HepG2 (cell line): ENCODE data around the gene NOL8. TPM values are rescaled to one million over a fixed set of nuclear protein-coding genes. Genes with fewer than 3 reads are reported as not detected.

ENCODE experiments used
- ATAC-seq: fragments of 200-7000 bp; cut with Tn5 transposase; 3 replicates; pipeline ENCODE4 v1.9.1; 2020; ENCODE audit warnings: mild to moderate bottlenecking, moderate library complexity
- BruUV-seq: library from RNA; stranded (reverse); fragments of 400-500 nt; replicated peaks from 2 replicates; lab custom pipeline; 2021; lab: Mats Ljungman, UMichigan
- CTCF ChIA-PET: fragments of 300-600 bp; formaldehyde crosslinking; extraction: SDS; loops from one replicate; lab custom pipeline; 2021; ENCODE audit warnings: low total read pairs, inconsistent platforms, low intra/inter-chr PET ratio; lab: Yijun Ruan, JAX
- POLR2A ChIA-PET: fragments of 350-600 bp; sonication (Branson Sonifier 250); formaldehyde crosslinking; loops from one replicate; lab custom pipeline; 2020; ENCODE audit warnings: antibody characterized with exemption, inconsistent platforms; lab: Yijun Ruan, JAX
- DNase-seq: peaks from one replicate; pipeline ENCODE4 v3.0.0-alpha.2; 2015; ENCODE audit warnings: low spot score
- FAIRE-seq: peaks from 3 replicates; lab custom pipeline; 2011; peaks lifted over from hg19 to GRCh38; lab: Jason Lieb, UNC
- H2AFZ ChIP-seq: one replicate; pipeline ENCODE4 v1.6.1; 2011; ENCODE audit warnings: low read length, inconsistent platforms
- H3K27ac ChIP-seq: fragments of 300-600 bp; 3 replicates; pipeline ENCODE4 v1.8.0; 2011; ENCODE audit warnings: mixed run types, mild to moderate bottlenecking, mixed read lengths, low read length, inconsistent platforms; ENCODE audit not compliant: insufficient read depth; ENCODE audit errors: extremely low read length
- H3K27me3 ChIP-seq, 2 experiments: fragments of 200-600 bp in 1 of 2; 2 replicates in 1 of 2; 3 replicates in 1 of 2; pipeline versions ENCODE4 v1.6.0 to v1.8.0; 2011; ENCODE audit warnings: low read length in 2 of 2, mild to moderate bottlenecking in 2 of 2, moderate library complexity in 2 of 2, inconsistent platforms in 1 of 2; ENCODE audit not compliant: insufficient read depth in 2 of 2, control insufficient read depth in 1 of 2
- H3K36me3 ChIP-seq, 2 experiments: fragments of 200-600 bp in 1 of 2; replicated peaks in 1 of 2; 2 replicates in 1 of 2; 3 replicates in 1 of 2; pipeline versions ENCODE4 v1.5.1 to v1.8.0; 2011; ENCODE audit warnings: low read length in 2 of 2, inconsistent platforms in 1 of 2; ENCODE audit not compliant: insufficient read depth in 2 of 2, control insufficient read depth in 1 of 2
- H3K4me1 ChIP-seq: 2 replicates; pipeline ENCODE4 v1.5.1; 2012; ENCODE audit warnings: low read length, inconsistent platforms; ENCODE audit not compliant: insufficient read depth
- H3K4me2 ChIP-seq: 2 replicates; pipeline ENCODE4 v1.6.0; 2011; ENCODE audit warnings: low read depth, low read length, inconsistent platforms
- H3K4me3 ChIP-seq, 3 experiments: fragments of 200-600 bp in 1 of 3; sonication (generic), shearing (Covaris generic) in 1 of 3; replicated peaks in 1 of 3; 2 replicates each; pipeline ENCODE4 v1.5.1; 2011 to 2016; ENCODE audit warnings: low read length in 3 of 3, inconsistent platforms in 2 of 3, low read depth in 2 of 3, mild to moderate bottlenecking in 2 of 3, control low read depth in 1 of 3, mixed read lengths in 1 of 3; ENCODE audit not compliant: insufficient read depth in 1 of 3
- H3K79me2 ChIP-seq: one replicate; pipeline ENCODE4 v1.6.1; 2011; ENCODE audit warnings: low read length, inconsistent platforms; ENCODE audit not compliant: insufficient read depth
- H3K9ac ChIP-seq: 2 replicates; pipeline ENCODE4 v1.6.0; 2011; ENCODE audit warnings: mild to moderate bottlenecking, low read depth, low read length, inconsistent platforms; ENCODE audit not compliant: insufficient read depth
- H3K9me3 ChIP-seq: 2 replicates; pipeline ENCODE4 v1.5.1; 2012; ENCODE audit warnings: mild to moderate bottlenecking, low read length
- H4K20me1 ChIP-seq: 2 replicates; pipeline ENCODE4 v1.6.0; 2011; ENCODE audit warnings: inconsistent platforms, mild to moderate bottlenecking, low read length, moderate library complexity; ENCODE audit not compliant: insufficient read depth
- FOXA3 ChIP-seq: IDR thresholded peaks from 2 replicates; pipeline ENCODE4 v1.6.1; 2016; ENCODE audit warnings: missing genetic modification reagents, missing compliant biosample characterization
- GABPA ChIP-seq, 2 experiments: IDR thresholded peaks; 2 replicates each; pipeline ENCODE4 v1.6.1; 2011 to 2016; ENCODE audit warnings: low read depth in 2 of 2, low read length in 1 of 2, missing biosample characterization in 1 of 2, missing genetic modification characterization in 1 of 2
- MTF2 ChIP-seq: sonication (generic); formaldehyde crosslinking; IDR thresholded peaks from 2 replicates; pipeline ENCODE4 v1.5.0; 2020; ENCODE audit warnings: missing genetic modification reagents, borderline replicate concordance
- PHF5A ChIP-seq: IDR thresholded peaks from one replicate; pipeline ENCODE4 v1.6.1; 2018; ENCODE audit warnings: low read depth, missing genetic modification reagents; ENCODE audit not compliant: unreplicated experiment
- POLR2A ChIP-seq, 2 experiments: IDR thresholded peaks; 2 replicates each; pipeline ENCODE4 v1.6.1; 2011; ENCODE audit warnings: low read depth in 2 of 2, low read length in 2 of 2, mild to moderate bottlenecking in 1 of 2, moderate library complexity in 1 of 2; ENCODE audit not compliant: insufficient read depth in 1 of 2
- SCMH1 ChIP-seq: sonication (generic); formaldehyde crosslinking; IDR thresholded peaks from 2 replicates; pipeline ENCODE4 v1.9.0; 2021; ENCODE audit warnings: missing genetic modification reagents, mild to moderate bottlenecking, borderline replicate concordance
- TEAD2 ChIP-seq: sonication (generic); formaldehyde crosslinking; IDR thresholded peaks from 2 replicates; pipeline ENCODE4 v1.9.0; 2021; ENCODE audit warnings: missing genetic modification reagents
- ZC3H13 ChIP-seq: sonication (generic); formaldehyde crosslinking; IDR thresholded peaks from 2 replicates; pipeline ENCODE4 v1.8.1; 2023; ENCODE audit warnings: mild to moderate bottlenecking, missing genetic modification reagents, moderate library complexity
- ZSCAN20 ChIP-seq: sonication (generic); formaldehyde crosslinking; IDR thresholded peaks from 2 replicates; pipeline ENCODE4 v1.4.0; 2020; ENCODE audit warnings: missing genetic modification reagents, mild to moderate bottlenecking, borderline replicate concordance
- WGBS: methylation state at CpG from one replicate; pipeline ENCODE4 v1.1.6; 2017; ENCODE audit warnings: low lambda C conversion rate; 5-methylcytosine and 5-hydroxymethylcytosine counted together
- in situ Hi-C: cut with HindIII; loops from 2 replicates; pipeline ENCODE4 v1.10.0; 2017; ENCODE audit warnings: low pct_unique_long_range_greater_than_20kb; ENCODE audit not compliant: extremely low pct_ligation_motif_present
- intact Hi-C: fragments of 100-400 bp; cut with micrococcal nuclease; formaldehyde crosslinking; loops from one replicate; pipeline ENCODE4 v1.10.0; 2022; ENCODE audit not compliant: unreplicated experiment
- polyA plus RNA-seq, 8 experiments: library from polyadenylated mRNA; depleted of rRNA in 3 of 8; stranded (reverse) in 7 of 8; unstranded in 1 of 8; fragments of >200 nt; fragmentation: Illumina TruSeq in 4 of 8; extraction: Trizol in 4 of 8; gene quantifications; 2 replicates each; pipeline versions ENCODE4 v1.2.1 to v1.2.3, GENCODE V29; 2011 to 2016; ENCODE audit warnings: low read depth in 4 of 8, missing spikeins in 1 of 8, mixed read lengths in 1 of 8; ENCODE audit not compliant: insufficient read depth in 1 of 8
- total RNA-seq, 5 experiments: library from RNA; depleted of rRNA; stranded (reverse); fragments of >200 nt; fragmentation: Illumina TruSeq; extraction: Trizol; gene quantifications; 2 replicates each; pipeline ENCODE4 v1.2.3, GENCODE V29; 2016; ENCODE audit warnings: low read depth in 1 of 5
- TF ChIP-seq, protein P1 (sequence below), 2 experiments: sonication (generic) in 1 of 2; formaldehyde crosslinking in 1 of 2; IDR thresholded peaks; 2 replicates each; pipeline versions ENCODE4 v1.4.0 to v1.6.1; 2018 to 2020; ENCODE audit warnings: missing genetic modification reagents in 2 of 2, borderline replicate concordance in 1 of 2, low read depth in 1 of 2, mild to moderate bottlenecking in 1 of 2, missing biosample characterization in 1 of 2
- TF ChIP-seq, protein P2 (sequence below): sonication (generic); formaldehyde crosslinking; IDR thresholded peaks from 2 replicates; pipeline ENCODE4 v1.4.0; 2020; ENCODE audit warnings: missing genetic modification reagents, mild to moderate bottlenecking, borderline replicate concordance

Gene NOL8
- total and polyA plus RNA-seq, 2 of the 13 experiments (the other 11 are each of a cell fraction or from before 2014, with no cell fraction given), result 12.8 to 36.3 TPM

DNA sequence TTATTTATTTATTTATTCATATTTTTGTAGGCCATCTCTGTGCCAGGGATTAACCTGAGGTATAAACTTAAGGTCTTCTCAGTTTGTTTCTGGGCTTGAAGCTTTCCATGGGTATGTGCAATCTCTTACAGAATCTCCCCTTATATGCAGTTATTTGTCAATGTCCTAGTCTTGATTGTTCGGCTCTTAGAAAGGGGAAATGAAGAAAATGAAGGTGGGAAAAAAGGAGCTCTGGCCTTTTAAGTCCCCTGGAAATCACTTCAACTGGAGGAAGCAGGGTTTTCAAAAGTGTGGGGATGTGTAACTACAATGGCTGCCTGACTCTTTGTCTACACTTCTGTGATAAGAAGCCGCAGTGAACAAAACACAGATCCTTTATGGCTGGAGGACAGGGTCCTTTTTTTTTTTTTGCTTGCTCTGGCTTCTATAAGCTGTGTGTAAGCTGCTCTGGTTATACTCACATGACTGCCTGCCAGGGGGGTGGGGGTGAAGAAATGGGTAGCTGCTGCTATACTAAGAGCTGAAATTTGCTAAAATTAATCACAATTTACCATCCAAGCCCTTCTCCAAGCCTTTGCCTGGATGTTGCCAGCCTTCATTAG is 34.3 kb upstream of the NOL8 start (continued):
- TF ChIP-seq ZSCAN20 (CRISPR knock-in tag) (no peak), TEAD2 (no peak)

DNA sequence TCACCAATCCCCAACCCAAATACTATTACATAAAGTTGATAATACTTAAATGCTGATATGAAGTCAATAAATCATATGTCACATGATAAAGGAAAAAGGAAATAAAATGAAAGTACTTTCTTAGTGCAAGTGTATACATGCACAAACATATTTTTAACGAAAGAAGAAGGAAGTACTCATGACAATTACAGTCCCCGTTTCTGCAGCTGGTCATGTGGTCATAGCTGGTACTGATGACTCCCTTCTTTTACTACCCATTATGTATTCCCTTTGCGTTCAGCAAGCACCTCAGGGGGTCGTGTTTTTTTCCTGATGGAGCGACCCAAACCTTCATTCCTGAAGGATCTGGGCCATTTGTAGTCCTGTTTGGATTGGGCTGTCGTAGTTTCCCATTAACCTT is 27.9 kb upstream of the NOL8 start:
- Histone ChIP-seq H3K27ac (no peak overlapping the region), H3K9ac (no peak overlapping the region), H3K79me2 (no peaks in the 10 kb centered on the region), H3K9me3 (0 out of 2 replicates have a peak, but pooled peaks cover 6% of the 10 kb centered on the region)
- POLR2A ChIA-PET, result no interaction called here
- in situ Hi-C loops, result no loop called here
- TF ChIP-seq, protein P1, sequence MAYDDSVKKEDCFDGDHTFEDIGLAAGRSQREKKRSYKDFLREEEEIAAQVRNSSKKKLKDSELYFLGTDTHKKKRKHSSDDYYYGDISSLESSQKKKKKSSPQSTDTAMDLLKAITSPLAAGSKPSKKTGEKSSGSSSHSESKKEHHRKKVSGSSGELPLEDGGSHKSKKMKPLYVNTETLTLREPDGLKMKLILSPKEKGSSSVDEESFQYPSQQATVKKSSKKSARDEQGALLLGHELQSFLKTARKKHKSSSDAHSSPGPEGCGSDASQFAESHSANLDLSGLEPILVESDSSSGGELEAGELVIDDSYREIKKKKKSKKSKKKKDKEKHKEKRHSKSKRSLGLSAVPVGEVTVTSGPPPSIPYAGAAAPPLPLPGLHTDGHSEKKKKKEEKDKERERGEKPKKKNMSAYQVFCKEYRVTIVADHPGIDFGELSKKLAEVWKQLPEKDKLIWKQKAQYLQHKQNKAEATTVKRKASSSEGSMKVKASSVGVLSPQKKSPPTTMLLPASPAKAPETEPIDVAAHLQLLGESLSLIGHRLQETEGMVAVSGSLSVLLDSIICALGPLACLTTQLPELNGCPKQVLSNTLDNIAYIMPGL (CRISPR knock-in tag; IDR thresholded peaks at IDR 0.05; ENCODE audit: borderline replicate concordance in 1 of 2, low read depth in 1 of 2), result no peak
- TF ChIP-seq, all 625 proteins: peak for 0
- Histone ChIP-seq H3K27me3 (no peaks in the 10 kb centered on the region), H3K36me3 (no peaks in the 10 kb centered on the region), H4K20me1 (no peaks in the 10 kb centered on the region), H3K4me1 (no peaks in the 10 kb centered on the region), H3K4me2 (no peak overlapping the region), H2AFZ (no peak overlapping the region), H3K4me3 (no peak overlapping the region)
- FAIRE-seq (no peak), DNase-seq (no peak), ATAC-seq (no peak)
- intact Hi-C loops, result no loop called here
- CTCF ChIA-PET, result no interaction called here
- BruUV-seq, result no TSS peak
- WGBS, result 91% methylated on average over 6 of the region's 6 CpGs

GRCh38 chr9:92350740-92351133 is 25.6 kb upstream of the NOL8 start:
- POLR2A ChIA-PET, result no interaction called here
- FAIRE-seq (no peak), ATAC-seq (no peak), DNase-seq (no peak)
- BruUV-seq, result no TSS peak
- intact Hi-C loops (no loop called here), in situ Hi-C loops (no loop called here)
- H4K20me1 ChIP-seq, result no peaks in the 10 kb centered on the region
- CTCF ChIA-PET, result no interaction called here
- H3K4me3 ChIP-seq, result no peak overlapping the region
- H2AFZ ChIP-seq, result no peak overlapping the region
- no peak overlapping the region for H3K9ac ChIP-seq
- no peak overlapping the region for H3K4me2 ChIP-seq
- H3K4me1 ChIP-seq, result no peaks in the 10 kb centered on the region
- H3K9me3 ChIP-seq, result 0 out of 2 replicates have a peak, but pooled peaks cover 6% of the 10 kb centered on the region
- no peaks in the 10 kb centered on the region for H3K79me2 ChIP-seq
- H3K27me3 ChIP-seq, result no peaks in the 10 kb centered on the region
- H3K27ac ChIP-seq, result no peak overlapping the region
- no peaks in the 10 kb centered on the region for H3K36me3 ChIP-seq
- TF ChIP-seq SCMH1 (CRISPR knock-in tag), result no peak
- TF ChIP-seq POLR2A (IDR thresholded peaks at IDR 0.05; ENCODE audit: insufficient read depth in 1 of 2, low read depth in 2 of 2, low read length in 2 of 2), result no peak
- TF ChIP-seq PHF5A, result no peak
- no peak for TF ChIP-seq GABPA (IDR thresholded peaks at IDR 0.05; ENCODE audit: low read depth, low read length)
- no peak for TF ChIP-seq GABPA (CRISPR knock-in tag; IDR thresholded peaks at IDR 0.05; ENCODE audit: low read depth)
- no peak for TF ChIP-seq MTF2 (CRISPR knock-in tag)
- no peak for TF ChIP-seq FOXA3 (CRISPR knock-in tag)
- TF ChIP-seq ZC3H13 (CRISPR knock-in tag), result no peak
- TF ChIP-seq, protein P2, sequence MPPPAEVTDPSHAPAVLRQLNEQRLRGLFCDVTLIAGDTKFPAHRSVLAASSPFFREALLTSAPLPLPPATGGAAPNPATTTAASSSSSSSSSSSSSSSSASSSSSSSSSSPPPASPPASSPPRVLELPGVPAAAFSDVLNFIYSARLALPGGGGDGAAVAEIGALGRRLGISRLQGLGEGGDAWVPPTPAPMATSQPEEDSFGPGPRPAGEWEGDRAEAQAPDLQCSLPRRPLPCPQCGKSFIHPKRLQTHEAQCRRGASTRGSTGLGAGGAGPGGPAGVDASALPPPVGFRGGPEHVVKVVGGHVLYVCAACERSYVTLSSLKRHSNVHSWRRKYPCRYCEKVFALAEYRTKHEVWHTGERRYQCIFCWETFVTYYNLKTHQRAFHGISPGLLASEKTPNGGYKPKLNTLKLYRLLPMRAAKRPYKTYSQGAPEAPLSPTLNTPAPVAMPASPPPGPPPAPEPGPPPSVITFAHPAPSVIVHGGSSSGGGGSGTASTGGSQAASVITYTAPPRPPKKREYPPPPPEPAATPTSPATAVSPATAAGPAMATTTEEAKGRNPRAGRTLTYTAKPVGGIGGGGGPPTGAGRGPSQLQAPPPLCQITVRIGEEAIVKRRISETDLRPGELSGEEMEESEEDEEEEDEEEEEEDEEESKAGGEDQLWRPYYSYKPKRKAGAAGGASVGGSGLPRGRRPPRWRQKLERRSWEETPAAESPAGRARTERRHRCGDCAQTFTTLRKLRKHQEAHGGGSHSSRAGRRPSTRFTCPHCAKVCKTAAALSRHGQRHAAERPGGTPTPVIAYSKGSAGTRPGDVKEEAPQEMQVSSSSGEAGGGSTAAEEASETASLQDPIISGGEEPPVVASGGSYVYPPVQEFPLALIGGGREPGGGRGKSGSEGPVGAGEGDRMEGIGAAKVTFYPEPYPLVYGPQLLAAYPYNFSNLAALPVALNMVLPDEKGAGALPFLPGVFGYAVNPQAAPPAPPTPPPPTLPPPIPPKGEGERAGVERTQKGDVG (CRISPR knock-in tag), result no peak
